DOHH2 (cell line): ENCODE data around the gene USP27X.
A peak's percentile ranks its signal among the peaks of the same experiment; 100 is the strongest.

Experiments
- H3F3A ChIP-seq: fragments of 200-600 bp; sonication (generic), shearing (Covaris generic); 2 replicates; pipeline ENCODE4 v1.6.0; 2016; ENCODE audit warnings: antibody characterized with exemption, mild to moderate bottlenecking; ENCODE audit not compliant: control insufficient read depth, insufficient read depth
- H3K27ac ChIP-seq: fragments of 200-600 bp; sonication (generic); 2 replicates; pipeline ENCODE4 v1.5.1; 2014; ENCODE audit warnings: low read depth, mild to moderate bottlenecking, low read length, moderate library complexity
- H3K27me3 ChIP-seq: fragments of 200-600 bp; sonication (generic); 2 replicates; pipeline ENCODE4 v1.6.1; 2014; ENCODE audit warnings: mild to moderate bottlenecking, low read length, mixed read lengths; ENCODE audit not compliant: control insufficient read depth
- H3K36me3 ChIP-seq: fragments of 200-600 bp; sonication (generic); 2 replicates; pipeline ENCODE4 v1.6.1; 2014; ENCODE audit warnings: mild to moderate bottlenecking, low read length, moderate library complexity, mixed read lengths; ENCODE audit not compliant: control insufficient read depth
- H3K4me1 ChIP-seq: fragments of 200-600 bp; sonication (generic); 2 replicates; pipeline ENCODE4 v1.6.1; 2014; ENCODE audit warnings: mild to moderate bottlenecking, low read length, mixed read lengths; ENCODE audit not compliant: control insufficient read depth
- H3K4me2 ChIP-seq: fragments of 200-600 bp; sonication (generic); 2 replicates; pipeline ENCODE4 v1.6.0; 2014; ENCODE audit warnings: mild to moderate bottlenecking, low read length, moderate library complexity
- H3K4me3 ChIP-seq: fragments of 200-600 bp; sonication (generic); 2 replicates; pipeline ENCODE4 v1.5.1; 2014; ENCODE audit warnings: mild to moderate bottlenecking, low read length, mixed read lengths
- H3K79me2 ChIP-seq: fragments of 200-600 bp; sonication (generic); 2 replicates; pipeline ENCODE4 v1.6.1; 2014; ENCODE audit warnings: mild to moderate bottlenecking, low read length, mixed read lengths; ENCODE audit not compliant: control insufficient read depth
- H3K9me2 ChIP-seq: fragments of 200-600 bp; sonication (generic); replicated peaks from 2 replicates; pipeline ENCODE4 v1.6.1; 2014; ENCODE audit warnings: mild to moderate bottlenecking, low read length, mixed read lengths; ENCODE audit not compliant: control insufficient read depth
- H3K9me3 ChIP-seq: fragments of 200-600 bp; sonication (generic); 2 replicates; pipeline ENCODE4 v1.6.1; 2014; ENCODE audit warnings: antibody characterized with exemption, low read length, mixed read lengths; ENCODE audit not compliant: control insufficient read depth, insufficient read depth
- H4K20me1 ChIP-seq: fragments of 200-600 bp; sonication (generic); 2 replicates; pipeline ENCODE4 v1.6.0; 2014; ENCODE audit warnings: low read depth, mild to moderate bottlenecking, antibody characterized with exemption, low read length, moderate library complexity; ENCODE audit not compliant: control insufficient read depth, insufficient read depth
- EZH2phosphoT487 ChIP-seq: fragments of 200-600 bp; sonication (generic); IDR thresholded peaks from 2 replicates; pipeline ENCODE4 v1.6.1; 2017; ENCODE audit warnings: borderline replicate concordance, mild to moderate bottlenecking, antibody characterized with exemption, low read length, moderate library complexity, mixed read lengths
- TF ChIP-seq, protein P1 (sequence below): fragments of 200-600 bp; sonication (generic); IDR thresholded peaks from one replicate; pipeline ENCODE4 v1.5.1; 2014; ENCODE audit warnings: antibody characterized with exemption, mild to moderate bottlenecking, low read depth, low read length; ENCODE audit not compliant: poor library complexity, severe bottlenecking

The USP27X gene

DNA sequence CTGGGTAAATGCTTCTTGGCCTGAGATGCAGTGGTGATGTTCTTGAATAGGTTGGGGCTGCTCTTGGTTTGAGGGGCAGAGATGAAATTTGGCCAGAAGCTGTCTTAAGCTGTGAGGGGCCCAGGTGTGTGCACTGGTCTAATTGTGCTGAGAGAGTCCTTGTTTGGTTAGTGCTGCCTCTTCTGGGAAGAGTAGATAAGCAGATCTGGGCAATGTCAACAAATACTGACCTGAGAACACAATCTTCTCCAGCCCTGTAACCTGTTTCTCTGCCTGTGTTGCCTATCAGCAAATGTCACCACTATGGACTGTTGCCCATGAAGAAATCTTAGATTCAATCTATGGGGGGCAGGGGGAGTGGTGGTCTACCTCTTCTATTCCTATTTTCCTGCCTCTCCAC lies 17.2 kb upstream of the USP27X start:
- H3K9me2 ChIP-seq = no peaks in the 10 kb centered on the region
- no peaks in the 10 kb centered on the region for H3K4me1 ChIP-seq
- H3K27ac ChIP-seq = no peak overlapping the region
- H3K79me2 ChIP-seq = no peaks in the 10 kb centered on the region
- no peaks in the 10 kb centered on the region for H3K9me3 ChIP-seq
- no peaks in the 10 kb centered on the region for H4K20me1 ChIP-seq
- H3F3A ChIP-seq = no peaks in the 10 kb centered on the region
- no peaks in the 10 kb centered on the region for H3K36me3 ChIP-seq
- H3K27me3 ChIP-seq = no peaks in the 10 kb centered on the region
- no peak overlapping the region for H3K4me3 ChIP-seq
- H3K4me2 ChIP-seq = no peak overlapping the region
- no peak for TF ChIP-seq EZH2phosphoT487
- TF ChIP-seq, protein P1, sequence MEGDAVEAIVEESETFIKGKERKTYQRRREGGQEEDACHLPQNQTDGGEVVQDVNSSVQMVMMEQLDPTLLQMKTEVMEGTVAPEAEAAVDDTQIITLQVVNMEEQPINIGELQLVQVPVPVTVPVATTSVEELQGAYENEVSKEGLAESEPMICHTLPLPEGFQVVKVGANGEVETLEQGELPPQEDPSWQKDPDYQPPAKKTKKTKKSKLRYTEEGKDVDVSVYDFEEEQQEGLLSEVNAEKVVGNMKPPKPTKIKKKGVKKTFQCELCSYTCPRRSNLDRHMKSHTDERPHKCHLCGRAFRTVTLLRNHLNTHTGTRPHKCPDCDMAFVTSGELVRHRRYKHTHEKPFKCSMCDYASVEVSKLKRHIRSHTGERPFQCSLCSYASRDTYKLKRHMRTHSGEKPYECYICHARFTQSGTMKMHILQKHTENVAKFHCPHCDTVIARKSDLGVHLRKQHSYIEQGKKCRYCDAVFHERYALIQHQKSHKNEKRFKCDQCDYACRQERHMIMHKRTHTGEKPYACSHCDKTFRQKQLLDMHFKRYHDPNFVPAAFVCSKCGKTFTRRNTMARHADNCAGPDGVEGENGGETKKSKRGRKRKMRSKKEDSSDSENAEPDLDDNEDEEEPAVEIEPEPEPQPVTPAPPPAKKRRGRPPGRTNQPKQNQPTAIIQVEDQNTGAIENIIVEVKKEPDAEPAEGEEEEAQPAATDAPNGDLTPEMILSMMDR = no peak

DNA sequence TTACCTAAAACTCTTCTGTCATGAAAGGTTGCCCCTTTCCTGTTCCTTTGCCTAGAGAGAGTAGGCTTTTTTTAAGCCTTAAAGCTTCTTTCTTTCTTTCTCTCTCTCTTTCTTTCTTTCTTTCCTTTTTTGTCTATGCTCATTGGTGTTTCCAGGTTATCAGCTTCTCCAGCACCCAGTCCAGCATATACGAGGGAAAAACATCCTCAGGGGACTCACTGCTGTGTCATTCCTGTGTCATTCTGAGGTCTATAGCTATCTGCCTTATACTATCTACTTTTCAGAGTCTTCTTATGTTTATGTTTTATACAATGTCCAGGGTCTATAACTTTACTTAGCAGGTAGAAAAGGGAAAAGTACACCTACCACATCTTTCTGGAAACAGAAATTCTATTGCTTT lies 10.5 kb upstream of the USP27X start:
- H3K4me3 ChIP-seq = no peak overlapping the region
- no peaks in the 10 kb centered on the region for H3K27me3 ChIP-seq
- no peaks in the 10 kb centered on the region for H3K79me2 ChIP-seq
- no peaks in the 10 kb centered on the region for H3K4me1 ChIP-seq
- no peak overlapping the region for H3K4me2 ChIP-seq
- H4K20me1 ChIP-seq = no peaks in the 10 kb centered on the region
- no peak overlapping the region for H3K27ac ChIP-seq
- no peaks in the 10 kb centered on the region for H3F3A ChIP-seq
- H3K9me2 ChIP-seq = no peaks in the 10 kb centered on the region
- no peaks in the 10 kb centered on the region for H3K36me3 ChIP-seq
- TF ChIP-seq EZH2phosphoT487 = no peak
- TF ChIP-seq, protein P1 = no peak
- no peaks in the 10 kb centered on the region for H3K9me3 ChIP-seq

DNA sequence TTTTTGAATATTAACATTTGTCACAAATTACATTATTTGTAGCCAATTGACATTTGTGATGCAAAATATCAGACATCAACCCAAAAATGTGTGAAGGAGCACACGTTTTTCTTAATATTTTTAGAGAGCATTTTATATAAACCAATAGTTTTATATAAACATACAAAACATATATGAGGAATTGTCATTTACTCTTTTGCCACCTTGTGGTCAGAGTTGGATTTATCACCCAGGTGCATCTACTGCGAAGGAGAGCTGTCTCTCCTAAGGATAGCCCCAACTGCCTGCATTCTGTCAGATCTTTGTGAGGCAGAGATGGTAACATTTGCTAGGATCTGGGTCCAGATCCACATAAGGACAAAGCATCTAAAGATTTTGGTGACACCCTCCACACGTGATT lies 2.5 kb upstream of the USP27X start:
- no peaks in the 10 kb centered on the region for H3K9me2 ChIP-seq
- H3K36me3 ChIP-seq = no peaks in the 10 kb centered on the region
- H3K4me2 ChIP-seq = no peak overlapping the region
- no peaks in the 10 kb centered on the region for H3F3A ChIP-seq
- H4K20me1 ChIP-seq = no peaks in the 10 kb centered on the region
- no peaks in the 10 kb centered on the region for H3K9me3 ChIP-seq
- peaks cover 5% of the 10 kb centered on the region for H3K4me1 ChIP-seq
- no peak overlapping the region for H3K27ac ChIP-seq
- TF ChIP-seq EZH2phosphoT487 = no peak
- TF ChIP-seq, protein P1 = peak; percentile 37
- no peak overlapping the region for H3K4me3 ChIP-seq
- H3K27me3 ChIP-seq = no peaks in the 10 kb centered on the region
- H3K79me2 ChIP-seq = no peaks in the 10 kb centered on the region; the same call in 1 of the 2 replicates
